ENCODE results near the gene AEBP2. TPM values are rescaled to one million over a fixed set of nuclear protein-coding genes. Genes with fewer than 3 reads are reported as not detected.
A peak's percentile ranks its signal among the peaks of the same experiment; 100 is the strongest.
"Not testable (repeated sequence)": the region's sequence is repeated elsewhere in the genome, so short reads cannot be mapped to it uniquely, and the experiment has no call there.

The AEBP2 gene
- total RNA-seq, 1 donor from 2014 or later: 35.2 TPM

DNA sequence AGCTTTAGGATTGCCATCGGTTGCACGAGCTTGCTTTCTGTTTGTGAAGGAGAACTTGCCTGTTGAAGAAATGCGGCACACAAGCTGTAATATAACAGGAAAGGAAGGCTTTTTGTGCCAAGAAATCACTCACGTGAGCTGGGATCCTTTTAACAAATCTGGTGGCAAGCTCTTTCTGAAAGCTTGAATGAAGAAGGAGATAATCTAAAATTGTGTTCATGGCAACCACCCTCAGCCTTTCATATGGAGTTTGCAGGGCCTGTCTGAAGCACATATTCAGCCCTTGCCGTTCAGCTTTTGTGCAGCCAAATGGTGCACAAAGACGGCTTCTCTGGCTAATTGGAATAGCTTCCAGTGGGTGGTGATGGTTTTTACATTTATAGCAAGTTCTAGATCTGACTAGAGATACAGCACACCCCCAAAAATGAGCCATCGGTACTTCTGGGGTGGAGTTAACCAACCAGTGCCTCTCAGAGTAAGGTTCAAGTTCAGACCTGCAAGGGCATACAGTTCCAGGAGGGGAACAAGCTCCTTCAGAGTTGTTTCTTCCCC lies 107.4 kb downstream of the AEBP2 start:
- H3K27me3 Mint-ChIP-seq (ENCODE audit: low read depth): no peaks in the 10 kb centered on the region
- DNase-seq (ENCODE audit: low read depth, low spot score): no peak
- no peaks in the 10 kb centered on the region for H3K9me3 Mint-ChIP-seq
- peak overlapping the region; percentile 23 for H3K27ac Mint-ChIP-seq (ENCODE audit: unreplicated experiment)
- H3K4me1 Mint-ChIP-seq: peaks cover 19% of the 10 kb centered on the region
- no peaks in the 10 kb centered on the region for H3K36me3 Mint-ChIP-seq (ENCODE audit: low read depth)
- TF ChIP-seq, protein P1, sequence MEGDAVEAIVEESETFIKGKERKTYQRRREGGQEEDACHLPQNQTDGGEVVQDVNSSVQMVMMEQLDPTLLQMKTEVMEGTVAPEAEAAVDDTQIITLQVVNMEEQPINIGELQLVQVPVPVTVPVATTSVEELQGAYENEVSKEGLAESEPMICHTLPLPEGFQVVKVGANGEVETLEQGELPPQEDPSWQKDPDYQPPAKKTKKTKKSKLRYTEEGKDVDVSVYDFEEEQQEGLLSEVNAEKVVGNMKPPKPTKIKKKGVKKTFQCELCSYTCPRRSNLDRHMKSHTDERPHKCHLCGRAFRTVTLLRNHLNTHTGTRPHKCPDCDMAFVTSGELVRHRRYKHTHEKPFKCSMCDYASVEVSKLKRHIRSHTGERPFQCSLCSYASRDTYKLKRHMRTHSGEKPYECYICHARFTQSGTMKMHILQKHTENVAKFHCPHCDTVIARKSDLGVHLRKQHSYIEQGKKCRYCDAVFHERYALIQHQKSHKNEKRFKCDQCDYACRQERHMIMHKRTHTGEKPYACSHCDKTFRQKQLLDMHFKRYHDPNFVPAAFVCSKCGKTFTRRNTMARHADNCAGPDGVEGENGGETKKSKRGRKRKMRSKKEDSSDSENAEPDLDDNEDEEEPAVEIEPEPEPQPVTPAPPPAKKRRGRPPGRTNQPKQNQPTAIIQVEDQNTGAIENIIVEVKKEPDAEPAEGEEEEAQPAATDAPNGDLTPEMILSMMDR (conservative IDR thresholded peaks at IDR 0.05): no peak
- no peak overlapping the region for H3K4me3 Mint-ChIP-seq

DNA sequence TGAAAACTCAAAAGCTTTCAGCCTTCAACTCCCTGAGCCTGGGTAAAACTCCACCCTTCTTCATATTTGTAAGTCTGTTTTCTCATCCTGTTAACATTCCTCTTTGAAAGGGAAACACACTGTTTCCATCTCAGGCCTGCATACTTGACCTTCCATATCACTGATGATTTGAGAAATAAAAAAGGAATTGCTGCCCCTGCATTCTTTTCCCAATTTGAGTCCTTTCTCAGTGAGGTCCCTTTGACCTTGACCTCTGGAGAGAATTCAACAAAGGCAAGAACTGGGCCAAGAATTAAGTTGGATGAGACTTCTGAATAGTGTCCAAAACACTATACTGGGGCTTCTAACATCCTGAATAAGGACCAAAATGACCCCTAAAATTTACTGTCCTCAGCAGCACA lies 108.0 kb downstream of the AEBP2 start:
- Mint-ChIP-seq H3K4me3 (no peak overlapping the region), H3K27me3 (ENCODE audit: low read depth) (no peaks in the 10 kb centered on the region), H3K9me3 (no peaks in the 10 kb centered on the region), H3K4me1 (peaks cover 19% of the 10 kb centered on the region), H3K36me3 (ENCODE audit: low read depth) (no peaks in the 10 kb centered on the region), H3K27ac (ENCODE audit: unreplicated experiment) (peak overlapping the region; percentile 4)
- DNase-seq (ENCODE audit: low read depth, low spot score): no peak
- TF ChIP-seq, protein P1 (conservative IDR thresholded peaks at IDR 0.05): no peak

DNA sequence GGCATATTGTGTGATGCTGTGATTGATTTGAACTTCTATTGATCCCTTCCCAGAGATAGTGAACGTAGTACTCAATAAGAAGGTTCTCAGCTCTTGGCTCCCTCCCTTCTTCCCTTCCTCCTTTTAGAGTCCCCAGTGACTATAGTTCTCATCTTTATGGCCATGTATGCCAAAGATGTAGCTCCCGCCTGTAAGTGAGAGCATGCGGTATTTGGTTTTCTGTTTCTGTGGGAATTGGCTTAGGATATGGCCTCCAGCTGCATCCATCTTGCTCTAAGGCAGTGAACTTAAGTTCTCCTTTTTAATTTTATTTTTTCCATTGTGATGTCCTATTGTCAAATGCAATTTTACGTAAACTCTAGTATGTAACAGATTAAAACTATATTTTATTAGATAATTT lies 109.5 kb downstream of the AEBP2 start:
- Mint-ChIP-seq H3K36me3 (ENCODE audit: low read depth) (no peaks in the 10 kb centered on the region), H3K9me3 (no peaks in the 10 kb centered on the region), H3K4me3 (no peak overlapping the region), H3K4me1 (peaks cover 24% of the 10 kb centered on the region), H3K27ac (ENCODE audit: unreplicated experiment) (no peak overlapping the region), H3K27me3 (ENCODE audit: low read depth) (no peaks in the 10 kb centered on the region)
- DNase-seq (ENCODE audit: low read depth, low spot score): no peak
- TF ChIP-seq, protein P1 (conservative IDR thresholded peaks at IDR 0.05): no peak

DNA sequence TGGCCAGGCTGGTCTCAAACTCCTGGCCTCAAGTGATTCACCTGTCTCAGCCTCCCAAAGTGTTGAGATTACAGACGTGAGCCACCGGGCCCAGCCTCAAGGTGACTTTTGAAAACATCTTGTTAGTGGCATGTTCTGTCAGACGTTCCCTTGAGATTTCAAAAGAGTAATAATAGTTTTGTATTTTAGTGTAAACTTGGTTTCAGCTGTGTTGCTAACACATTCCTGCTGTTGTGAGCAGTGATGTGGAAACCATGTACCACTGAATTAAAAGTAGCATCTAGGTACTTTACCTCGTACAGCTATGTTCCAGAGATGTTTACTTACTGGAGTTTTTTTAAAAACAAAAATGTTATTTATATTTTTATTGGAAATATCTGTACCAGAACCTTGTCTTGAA lies 111.3 kb downstream of the AEBP2 start:
- no peaks in the 10 kb centered on the region for H3K36me3 Mint-ChIP-seq (ENCODE audit: low read depth)
- no peak overlapping the region for H3K4me3 Mint-ChIP-seq
- no peaks in the 10 kb centered on the region for H3K9me3 Mint-ChIP-seq
- peaks cover 29% of the 10 kb centered on the region for H3K4me1 Mint-ChIP-seq
- DNase-seq (ENCODE audit: low read depth, low spot score): no peak
- H3K27ac Mint-ChIP-seq (ENCODE audit: unreplicated experiment): no peak overlapping the region
- TF ChIP-seq, protein P1 (conservative IDR thresholded peaks at IDR 0.05): no peak
- no peaks in the 10 kb centered on the region for H3K27me3 Mint-ChIP-seq (ENCODE audit: low read depth)

DNA sequence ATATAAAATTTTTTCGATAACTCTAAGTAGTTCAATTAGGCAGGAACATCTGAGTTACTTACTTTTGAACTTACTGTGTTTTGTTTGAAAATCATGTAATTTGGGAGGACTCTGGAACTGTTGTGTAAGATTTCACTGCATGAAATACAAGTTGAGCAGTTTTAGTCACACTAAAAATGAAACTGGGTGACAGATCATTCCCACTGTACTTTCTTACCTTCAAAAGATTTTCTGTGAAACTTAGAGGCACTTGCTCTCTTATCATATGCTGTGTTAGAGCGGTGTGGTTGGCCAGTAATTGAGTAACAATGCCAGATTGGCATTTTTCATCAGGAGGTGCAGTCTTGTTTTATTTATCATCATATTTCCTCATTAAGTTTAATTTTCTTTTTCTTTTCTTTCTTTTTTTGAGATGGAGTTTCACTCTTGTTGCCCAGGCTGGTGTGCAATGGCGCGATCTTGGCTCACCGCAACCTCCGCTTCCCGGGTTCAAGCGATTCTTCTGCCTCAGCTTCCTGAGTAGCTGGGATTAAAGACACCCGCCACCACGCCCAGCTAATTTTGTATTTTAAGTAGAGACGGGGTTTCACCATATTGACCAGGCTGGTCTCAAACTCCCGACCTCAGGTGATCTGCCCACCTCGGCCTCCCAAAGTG lies 113.3 kb downstream of the AEBP2 start:
- H3K4me1 Mint-ChIP-seq: peaks cover 10% of the 10 kb centered on the region
- not testable (repeated sequence) for H3K36me3 Mint-ChIP-seq (ENCODE audit: low read depth); DNase-seq (ENCODE audit: low read depth, low spot score); H3K9me3 Mint-ChIP-seq; H3K27me3 Mint-ChIP-seq (ENCODE audit: low read depth); H3K27ac Mint-ChIP-seq (ENCODE audit: unreplicated experiment); H3K4me3 Mint-ChIP-seq

DNA sequence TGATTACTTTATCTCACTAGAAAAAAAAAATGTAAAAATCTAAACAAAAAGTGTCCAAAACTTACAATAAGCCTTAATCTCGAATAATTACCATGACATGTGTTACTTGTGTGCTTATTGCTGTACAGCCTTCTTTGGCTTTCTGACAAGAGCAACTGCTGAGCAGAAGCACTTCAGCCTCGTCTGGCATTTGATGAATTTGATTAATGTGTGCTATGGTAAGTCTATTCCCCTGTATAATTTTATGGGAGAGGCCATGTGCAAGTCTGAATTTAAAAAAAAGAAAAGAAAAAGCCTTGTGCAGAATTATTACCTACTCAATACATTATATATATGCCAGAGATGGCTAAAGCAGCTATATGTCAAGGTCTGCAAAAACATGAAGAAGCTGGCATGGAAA lies 113.9 kb downstream of the AEBP2 start:
- H3K27ac Mint-ChIP-seq (ENCODE audit: unreplicated experiment): no peak overlapping the region
- H3K4me1 Mint-ChIP-seq: peaks cover 10% of the 10 kb centered on the region
- no peaks in the 10 kb centered on the region for H3K27me3 Mint-ChIP-seq (ENCODE audit: low read depth)
- no peaks in the 10 kb centered on the region for H3K36me3 Mint-ChIP-seq (ENCODE audit: low read depth)
- H3K9me3 Mint-ChIP-seq: no peaks in the 10 kb centered on the region
- TF ChIP-seq, protein P1 (conservative IDR thresholded peaks at IDR 0.05): no peak
- no peak overlapping the region for H3K4me3 Mint-ChIP-seq
- DNase-seq (ENCODE audit: low read depth, low spot score): no peak
